Measurements from ENCODE around the gene WDR89.

WDR89 gene

GRCh38 chr14:63685401-63685800, 43.7 kb upstream of the WDR89 start:
- Histone ChIP-seq H4K20me1 (ENCODE audit: insufficient read depth, low read length, poor library complexity, severe bottlenecking) (no peaks in the 10 kb centered on the region), H3F3A (ENCODE audit: low read depth) (no peaks in the 10 kb centered on the region)

GRCh38 chr14:63682727-63683593, 41.3 kb upstream of the WDR89 start:
- no peaks in the 10 kb centered on the region for H3K79me2 ChIP-seq (ENCODE audit: insufficient read depth, low read length)
- no peaks in the 10 kb centered on the region for H3K9me2 ChIP-seq (replicated peaks; ENCODE audit: low read depth, low read length)
- no peak overlapping the region for H3K4me3 ChIP-seq (ENCODE audit: low read length, poor library complexity, severe bottlenecking)
- TF ChIP-seq, protein P1, sequence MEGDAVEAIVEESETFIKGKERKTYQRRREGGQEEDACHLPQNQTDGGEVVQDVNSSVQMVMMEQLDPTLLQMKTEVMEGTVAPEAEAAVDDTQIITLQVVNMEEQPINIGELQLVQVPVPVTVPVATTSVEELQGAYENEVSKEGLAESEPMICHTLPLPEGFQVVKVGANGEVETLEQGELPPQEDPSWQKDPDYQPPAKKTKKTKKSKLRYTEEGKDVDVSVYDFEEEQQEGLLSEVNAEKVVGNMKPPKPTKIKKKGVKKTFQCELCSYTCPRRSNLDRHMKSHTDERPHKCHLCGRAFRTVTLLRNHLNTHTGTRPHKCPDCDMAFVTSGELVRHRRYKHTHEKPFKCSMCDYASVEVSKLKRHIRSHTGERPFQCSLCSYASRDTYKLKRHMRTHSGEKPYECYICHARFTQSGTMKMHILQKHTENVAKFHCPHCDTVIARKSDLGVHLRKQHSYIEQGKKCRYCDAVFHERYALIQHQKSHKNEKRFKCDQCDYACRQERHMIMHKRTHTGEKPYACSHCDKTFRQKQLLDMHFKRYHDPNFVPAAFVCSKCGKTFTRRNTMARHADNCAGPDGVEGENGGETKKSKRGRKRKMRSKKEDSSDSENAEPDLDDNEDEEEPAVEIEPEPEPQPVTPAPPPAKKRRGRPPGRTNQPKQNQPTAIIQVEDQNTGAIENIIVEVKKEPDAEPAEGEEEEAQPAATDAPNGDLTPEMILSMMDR (conservative IDR thresholded peaks at IDR 0.05; ENCODE audit: low read length): no peak
- TF ChIP-seq EZH2phosphoT487 (IDR thresholded peaks at IDR 0.05; ENCODE audit: borderline replicate concordance): no peak
- H3K9ac ChIP-seq (ENCODE audit: low read depth, low read length, poor library complexity, severe bottlenecking): no peak overlapping the region
- no peaks in the 10 kb centered on the region for H3F3A ChIP-seq (ENCODE audit: low read depth)
- no peaks in the 10 kb centered on the region for H3K27me3 ChIP-seq (ENCODE audit: insufficient read depth, low read length, poor library complexity, severe bottlenecking)
- no peak overlapping the region for H2AFZ ChIP-seq (ENCODE audit: low read length)
- no peaks in the 10 kb centered on the region for H3K9me3 ChIP-seq (ENCODE audit: insufficient read depth, low read depth, low read length)
- no peaks in the 10 kb centered on the region for H4K20me1 ChIP-seq (ENCODE audit: insufficient read depth, low read length, poor library complexity, severe bottlenecking)
- peaks cover 4% of the 10 kb centered on the region for H3K4me1 ChIP-seq (ENCODE audit: insufficient read depth, low read length, poor library complexity, severe bottlenecking)
- no peak overlapping the region for H3K4me2 ChIP-seq (ENCODE audit: low read depth, low read length, poor library complexity, severe bottlenecking)
- H3K36me3 ChIP-seq (ENCODE audit: insufficient read depth, low read length): no peaks in the 10 kb centered on the region

More at GRCh38 chr14:63685401-63685800, 43.7 kb upstream of the WDR89 start:
- no peaks in the 10 kb centered on the region for H3K4me1 ChIP-seq (ENCODE audit: insufficient read depth, low read length, poor library complexity, severe bottlenecking)
- no peak overlapping the region for H3K4me2 ChIP-seq (ENCODE audit: low read depth, low read length, poor library complexity, severe bottlenecking)
- H3K4me3 ChIP-seq (ENCODE audit: low read length, poor library complexity, severe bottlenecking): no peak overlapping the region
- H3K9me2 ChIP-seq (replicated peaks; ENCODE audit: low read depth, low read length): no peaks in the 10 kb centered on the region
- no peak overlapping the region for H2AFZ ChIP-seq (ENCODE audit: low read length)
- H3K9ac ChIP-seq (ENCODE audit: low read depth, low read length, poor library complexity, severe bottlenecking): no peak overlapping the region
- no peaks in the 10 kb centered on the region for H3K9me3 ChIP-seq (ENCODE audit: insufficient read depth, low read depth, low read length)
- no peaks in the 10 kb centered on the region for H3K36me3 ChIP-seq (ENCODE audit: insufficient read depth, low read length)
- TF ChIP-seq, protein P1 (conservative IDR thresholded peaks at IDR 0.05; ENCODE audit: low read length): no peak
- no peak for TF ChIP-seq EZH2phosphoT487 (IDR thresholded peaks at IDR 0.05; ENCODE audit: borderline replicate concordance)
- H3K27me3 ChIP-seq (ENCODE audit: insufficient read depth, low read length, poor library complexity, severe bottlenecking): no peaks in the 10 kb centered on the region
- H3K79me2 ChIP-seq (ENCODE audit: insufficient read depth, low read length): no peaks in the 10 kb centered on the region

DNA sequence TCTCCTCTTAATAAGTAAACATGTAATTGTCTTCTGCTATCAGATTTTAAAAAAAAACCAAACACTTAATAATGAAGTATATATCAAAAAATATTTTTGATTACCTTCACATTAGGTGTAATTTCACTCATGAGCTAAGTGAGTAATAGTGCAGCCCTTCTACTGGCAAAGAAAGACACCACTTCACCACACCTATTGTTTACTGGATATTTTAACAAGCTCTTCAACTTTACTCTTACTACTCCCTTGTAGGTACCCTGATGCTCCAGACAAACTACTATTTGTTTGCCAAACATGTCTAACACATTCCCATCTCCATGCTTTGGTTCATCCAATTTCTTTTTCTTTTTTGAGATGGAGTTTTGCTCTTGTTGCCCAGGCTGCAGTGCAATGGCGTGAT, 36.9 kb upstream of the WDR89 start:
- Histone ChIP-seq H3K4me2 (ENCODE audit: low read depth, low read length, poor library complexity, severe bottlenecking) (no peak overlapping the region), H3K4me1 (ENCODE audit: insufficient read depth, low read length, poor library complexity, severe bottlenecking) (peaks cover 12% of the 10 kb centered on the region), H3K79me2 (ENCODE audit: insufficient read depth, low read length) (no peaks in the 10 kb centered on the region), H3F3A (ENCODE audit: low read depth) (no peaks in the 10 kb centered on the region), H3K4me3 (ENCODE audit: low read length, poor library complexity, severe bottlenecking) (no peak overlapping the region), H3K9ac (ENCODE audit: low read depth, low read length, poor library complexity, severe bottlenecking) (no peak overlapping the region), H4K20me1 (ENCODE audit: insufficient read depth, low read length, poor library complexity, severe bottlenecking) (no peaks in the 10 kb centered on the region), H3K27me3 (ENCODE audit: insufficient read depth, low read length, poor library complexity, severe bottlenecking) (no peaks in the 10 kb centered on the region), H2AFZ (ENCODE audit: low read length) (no peak overlapping the region), H3K9me3 (ENCODE audit: insufficient read depth, low read depth, low read length) (no peaks in the 10 kb centered on the region), H3K36me3 (ENCODE audit: insufficient read depth, low read length) (no peaks in the 10 kb centered on the region), H3K9me2 (replicated peaks; ENCODE audit: low read depth, low read length) (no peaks in the 10 kb centered on the region)
- TF ChIP-seq, protein P1 (conservative IDR thresholded peaks at IDR 0.05; ENCODE audit: low read length): no peak
- no peak for TF ChIP-seq EZH2phosphoT487 (IDR thresholded peaks at IDR 0.05; ENCODE audit: borderline replicate concordance)
